ENCODE measurements around the gene FLNA. TPM values are rescaled to one million over a fixed set of nuclear protein-coding genes. Genes with fewer than 3 reads are reported as not detected.

Gene FLNA
- total RNA-seq, 2 donors from 2014 or later, result 5,928 to 11,236 TPM

DNA sequence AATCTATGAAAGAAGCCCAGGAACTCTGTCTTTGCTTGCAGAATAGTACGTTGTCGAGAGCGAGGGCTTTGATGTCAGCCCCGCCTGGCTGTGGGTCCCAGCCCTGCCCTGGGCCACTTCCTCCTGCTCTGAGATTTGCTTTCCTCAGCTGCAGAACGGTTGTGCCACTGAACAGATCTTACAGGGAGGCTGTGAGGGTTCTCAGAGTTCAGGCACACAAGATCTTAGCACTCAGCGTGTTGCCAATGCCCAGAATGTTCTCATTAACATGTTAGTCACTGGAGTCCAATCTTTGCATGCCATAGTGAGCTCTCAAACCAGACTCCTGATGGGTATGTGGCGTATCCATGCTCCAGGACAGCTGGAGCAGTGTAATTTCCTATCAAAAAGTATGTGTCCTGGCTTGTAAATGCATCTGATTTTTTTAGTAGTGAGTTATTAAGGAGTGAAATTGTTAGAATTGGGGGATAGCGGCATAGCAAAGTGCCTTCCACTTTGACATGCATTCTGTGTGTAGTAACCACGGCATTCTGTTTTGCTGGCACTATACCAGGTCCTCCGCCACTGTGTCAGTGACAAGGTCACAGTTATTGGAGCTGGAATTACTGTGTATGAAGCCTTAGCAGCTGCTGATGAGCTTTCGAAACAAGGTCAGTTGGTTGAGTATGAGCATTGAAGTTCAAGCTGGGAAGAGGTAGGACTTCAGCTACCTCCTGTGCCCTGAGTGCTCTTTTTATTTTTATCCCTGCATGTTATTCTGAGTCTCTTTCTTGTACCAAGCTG is 47.2 kb downstream of the FLNA start:
- no peak for TF ChIP-seq CTCF (IDR thresholded peaks at IDR 0.05)
- H3K9me3 ChIP-seq, result no peaks in the 10 kb centered on the region
- H3K36me3 ChIP-seq, result no peaks in the 10 kb centered on the region
- H3K27ac ChIP-seq, result no peak overlapping the region
- H3K4me1 ChIP-seq (ENCODE audit: control insufficient read depth in 1 of 2, low read depth in 2 of 2), result peaks cover 4 to 30% of the 10 kb centered on the region in 2 donors
- no peaks in the 10 kb centered on the region for H3K27me3 ChIP-seq (replicated peaks; ENCODE audit: insufficient read depth)
- no peak overlapping the region for H3K4me3 ChIP-seq
- ATAC-seq (ENCODE audit: insufficient number of reproducible peaks, low FRiP score, low read depth) (no peak), DNase-seq (ENCODE audit: low spot score) (no peak)

DNA sequence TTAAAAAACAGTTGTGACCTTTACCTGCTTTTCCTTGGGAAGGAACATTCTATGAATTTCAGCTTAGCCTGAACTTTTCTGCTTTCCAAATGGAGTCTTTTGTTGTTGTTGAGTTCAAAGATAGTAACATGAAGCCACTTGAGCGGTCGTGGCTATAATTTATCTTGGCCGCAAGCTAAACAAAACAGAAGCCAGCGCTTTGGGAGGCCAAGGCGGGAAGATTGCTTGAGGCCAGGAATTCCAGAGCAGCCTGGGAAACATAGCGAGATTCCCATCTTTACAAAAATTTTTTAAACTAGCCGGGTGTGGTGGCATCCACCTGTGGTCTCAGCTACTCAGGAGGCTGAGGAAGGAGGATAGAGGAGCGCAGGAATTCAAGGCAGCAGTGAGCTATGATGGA is 48.9 kb downstream of the FLNA start:
- H3K36me3 ChIP-seq, result no peaks in the 10 kb centered on the region
- no peaks in the 10 kb centered on the region for H3K27me3 ChIP-seq (replicated peaks; ENCODE audit: insufficient read depth)
- TF ChIP-seq CTCF (IDR thresholded peaks at IDR 0.05), result no peak
- peaks cover 4 to 30% of the 10 kb centered on the region in 2 donors for H3K4me1 ChIP-seq (ENCODE audit: control insufficient read depth in 1 of 2, low read depth in 2 of 2)
- ATAC-seq (ENCODE audit: insufficient number of reproducible peaks, low FRiP score, low read depth) (no peak), DNase-seq (ENCODE audit: low spot score) (no peak)
- no peak overlapping the region for H3K4me3 ChIP-seq
- no peaks in the 10 kb centered on the region for H3K9me3 ChIP-seq
- no peak overlapping the region for H3K27ac ChIP-seq

DNA sequence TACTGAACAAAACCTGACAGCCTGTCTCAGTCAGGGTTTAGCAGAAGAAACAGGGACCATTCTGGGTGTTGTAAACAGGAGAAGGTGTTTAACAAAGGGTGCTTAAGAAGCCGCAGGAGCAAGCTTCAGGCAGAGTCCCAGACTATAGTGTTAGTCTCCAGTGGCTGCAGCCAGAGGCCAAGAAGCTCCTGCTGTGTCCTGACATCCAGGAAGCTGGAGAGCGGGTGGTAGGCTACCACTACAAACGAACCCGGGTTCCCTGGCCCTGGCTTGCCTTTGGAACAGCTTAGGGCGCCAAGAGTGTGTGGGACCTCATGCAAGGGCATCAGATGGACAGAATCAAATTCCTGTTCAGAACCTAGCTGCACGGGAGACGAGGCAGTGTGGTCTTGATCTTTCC is 50.9 kb downstream of the FLNA start:
- no peak for TF ChIP-seq CTCF (IDR thresholded peaks at IDR 0.05)
- no peak for DNase-seq (ENCODE audit: low spot score)
- Histone ChIP-seq H3K36me3 (no peaks in the 10 kb centered on the region), H3K27ac (no peak overlapping the region), H3K9me3 (no peaks in the 10 kb centered on the region), H3K27me3 (replicated peaks; ENCODE audit: insufficient read depth) (no peaks in the 10 kb centered on the region), H3K4me3 (no peak overlapping the region), H3K4me1 (ENCODE audit: control insufficient read depth in 1 of 2, low read depth in 2 of 2) (peaks cover 4 to 30% of the 10 kb centered on the region in 2 donors)
- ATAC-seq (ENCODE audit: insufficient number of reproducible peaks, low FRiP score, low read depth), result no peak

- no peak for TF ChIP-seq CTCF (IDR thresholded peaks at IDR 0.05)
- Histone ChIP-seq H3K4me3 (no peak overlapping the region), H3K36me3 (no peaks in the 10 kb centered on the region), H3K9me3 (no peaks in the 10 kb centered on the region), H3K27me3 (replicated peaks; ENCODE audit: insufficient read depth) (no peaks in the 10 kb centered on the region), H3K27ac (no peak overlapping the region), H3K4me1 (ENCODE audit: control insufficient read depth in 1 of 2, low read depth in 2 of 2) (peaks cover 4 to 28% of the 10 kb centered on the region in 2 donors)
- DNase-seq (ENCODE audit: low spot score), result no peak
- ATAC-seq (ENCODE audit: insufficient number of reproducible peaks, low FRiP score, low read depth), result no peak
These were observed 51.5 kb downstream of the FLNA start for GRCh38 chrX:154322890-154323289.

DNA sequence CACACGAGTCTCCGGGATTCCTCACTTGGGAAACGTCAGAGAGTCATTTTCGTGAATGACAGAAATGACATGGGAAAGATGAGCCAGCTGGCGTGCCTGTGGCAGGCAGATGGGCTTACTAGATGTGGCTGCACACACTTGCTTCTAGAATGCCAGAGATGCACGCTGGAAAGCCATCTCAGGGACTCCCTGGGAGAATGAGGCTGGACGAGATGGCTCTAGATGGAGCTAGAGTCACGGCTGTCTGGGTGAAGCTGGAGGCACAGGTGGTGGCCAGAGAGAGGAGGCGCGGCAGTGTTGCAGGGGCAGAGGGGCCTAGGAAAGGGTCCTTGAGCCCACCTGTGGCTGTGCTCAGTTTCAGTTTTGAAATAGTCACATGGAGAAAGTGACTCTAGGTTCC is 52.8 kb downstream of the FLNA start:
- TF ChIP-seq CTCF (IDR thresholded peaks at IDR 0.05), result no peak
- no peak for ATAC-seq (ENCODE audit: insufficient number of reproducible peaks, low FRiP score, low read depth)
- Histone ChIP-seq H3K4me3 (no peak overlapping the region), H3K4me1 (ENCODE audit: control insufficient read depth in 1 of 2, low read depth in 2 of 2) (peaks cover 0 to 15% of the 10 kb centered on the region in 2 donors), H3K27me3 (replicated peaks; ENCODE audit: insufficient read depth) (no peaks in the 10 kb centered on the region), H3K9me3 (no peaks in the 10 kb centered on the region), H3K36me3 (no peaks in the 10 kb centered on the region), H3K27ac (no peak overlapping the region)
- DNase-seq (ENCODE audit: low spot score), result no peak
